Stimulated activated CD4-positive, alpha-beta T cell treated with anti-CD3 and anti-CD28 coated beads, Interleukin-15, amount 100 ng/mL, for 24 hours (primary cell): ENCODE results near the gene HDLBP.

Experiments
- DNase-seq: peaks from one replicate; pipeline ENCODE4 v3.0.0-alpha.2; 2020

HDLBP gene

GRCh38 chr2:241227594-241227993 is 87.9 kb downstream of the HDLBP start:
- no peak for DNase-seq

- no peak for DNase-seq
Measured at GRCh38 chr2:241226723-241227572, 88.5 kb downstream of the HDLBP start.

- DNase-seq, result no peak
Measured at GRCh38 chr2:241225983-241226382, 89.5 kb downstream of the HDLBP start.

- DNase-seq, result no peak
Measured at GRCh38 chr2:241225545-241225944, 89.9 kb downstream of the HDLBP start.

GRCh38 chr2:241224851-241225438 is 90.5 kb downstream of the HDLBP start:
- no peak for DNase-seq

- DNase-seq, result no peak
Measured at GRCh38 chr2:241224018-241224850, 91.2 kb downstream of the HDLBP start.

- peak; percentile 32 for DNase-seq
Measured at GRCh38 chr2:241223211-241224017, 92.1 kb downstream of the HDLBP start.

- no peak for DNase-seq
Measured at GRCh38 chr2:241219856-241220356, 95.6 kb downstream of the HDLBP start.

GRCh38 chr2:241219030-241219382 is 96.5 kb downstream of the HDLBP start:
- no peak for DNase-seq

GRCh38 chr2:241218131-241219029 is 97.1 kb downstream of the HDLBP start:
- peak; percentile 58 for DNase-seq

GRCh38 chr2:241217320-241218031 is 98.0 kb downstream of the HDLBP start:
- DNase-seq, result peak; percentile 46

GRCh38 chr2:241216211-241216761 is 99.2 kb downstream of the HDLBP start:
- no peak for DNase-seq

- DNase-seq, result no peak
Measured at GRCh38 chr2:241215421-241215820, 100.1 kb downstream of the HDLBP start.

- no peak for DNase-seq
Measured at GRCh38 chr2:241214766-241215165, 100.7 kb downstream of the HDLBP start.

- no peak for DNase-seq
Measured at GRCh38 chr2:241214209-241214608, 101.3 kb downstream of the HDLBP start.

- DNase-seq, result no peak
Measured at GRCh38 chr2:241213567-241213966, 101.9 kb downstream of the HDLBP start.

GRCh38 chr2:241213041-241213440 is 102.4 kb downstream of the HDLBP start:
- DNase-seq, result no peak

- no peak for DNase-seq
Measured at GRCh38 chr2:241211276-241211675, 104.2 kb downstream of the HDLBP start.

- DNase-seq, result no peak
Measured at GRCh38 chr2:241209271-241209670, 106.2 kb downstream of the HDLBP start.

- DNase-seq, result no peak
Measured at GRCh38 chr2:241208058-241208457, 107.4 kb downstream of the HDLBP start.
